Gastroesophageal sphincter (tissue), 3 donors: ENCODE data around the gene PTPRG.

Experiments
- POLR2A ChIP-seq, 2 donors: fragments of 450-650 bp; IDR thresholded peaks; one replicate each; pipeline ENCODE4 v1.6.1; 2017; ENCODE audit warnings: antibody characterized with exemption in 2 of 2, mild to moderate bottlenecking in 2 of 2, moderate library complexity in 1 of 2
- POLR2AphosphoS5 ChIP-seq: sonication (generic); formaldehyde crosslinking; IDR thresholded peaks from one replicate; pipeline ENCODE4 v1.6.1; 2017; ENCODE audit warnings: antibody characterized with exemption
- TF ChIP-seq, protein P1 (sequence below), 4 experiments: fragments of 200-600 bp in 2 of 4; fragments of 450-650 bp in 2 of 4; sonication (generic) in 1 of 4; IDR thresholded peaks; one replicate each; pipeline ENCODE4 v1.5.1; 2017 to 2019; ENCODE audit warnings: antibody characterized with exemption in 4 of 4, mild to moderate bottlenecking in 2 of 4, moderate library complexity in 2 of 4

GRCh38 chr3:62187022-62187431 lies 625.7 kb downstream of the PTPRG start:
- TF ChIP-seq, protein P1, sequence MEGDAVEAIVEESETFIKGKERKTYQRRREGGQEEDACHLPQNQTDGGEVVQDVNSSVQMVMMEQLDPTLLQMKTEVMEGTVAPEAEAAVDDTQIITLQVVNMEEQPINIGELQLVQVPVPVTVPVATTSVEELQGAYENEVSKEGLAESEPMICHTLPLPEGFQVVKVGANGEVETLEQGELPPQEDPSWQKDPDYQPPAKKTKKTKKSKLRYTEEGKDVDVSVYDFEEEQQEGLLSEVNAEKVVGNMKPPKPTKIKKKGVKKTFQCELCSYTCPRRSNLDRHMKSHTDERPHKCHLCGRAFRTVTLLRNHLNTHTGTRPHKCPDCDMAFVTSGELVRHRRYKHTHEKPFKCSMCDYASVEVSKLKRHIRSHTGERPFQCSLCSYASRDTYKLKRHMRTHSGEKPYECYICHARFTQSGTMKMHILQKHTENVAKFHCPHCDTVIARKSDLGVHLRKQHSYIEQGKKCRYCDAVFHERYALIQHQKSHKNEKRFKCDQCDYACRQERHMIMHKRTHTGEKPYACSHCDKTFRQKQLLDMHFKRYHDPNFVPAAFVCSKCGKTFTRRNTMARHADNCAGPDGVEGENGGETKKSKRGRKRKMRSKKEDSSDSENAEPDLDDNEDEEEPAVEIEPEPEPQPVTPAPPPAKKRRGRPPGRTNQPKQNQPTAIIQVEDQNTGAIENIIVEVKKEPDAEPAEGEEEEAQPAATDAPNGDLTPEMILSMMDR (IDR thresholded peaks at IDR 0.05) = peak; percentile 33 to 54 (median 42)
- no peak for TF ChIP-seq POLR2A (IDR thresholded peaks at IDR 0.05)
- no peak for TF ChIP-seq POLR2AphosphoS5
